ENCODE measurements around the gene SP140L.

DNA sequence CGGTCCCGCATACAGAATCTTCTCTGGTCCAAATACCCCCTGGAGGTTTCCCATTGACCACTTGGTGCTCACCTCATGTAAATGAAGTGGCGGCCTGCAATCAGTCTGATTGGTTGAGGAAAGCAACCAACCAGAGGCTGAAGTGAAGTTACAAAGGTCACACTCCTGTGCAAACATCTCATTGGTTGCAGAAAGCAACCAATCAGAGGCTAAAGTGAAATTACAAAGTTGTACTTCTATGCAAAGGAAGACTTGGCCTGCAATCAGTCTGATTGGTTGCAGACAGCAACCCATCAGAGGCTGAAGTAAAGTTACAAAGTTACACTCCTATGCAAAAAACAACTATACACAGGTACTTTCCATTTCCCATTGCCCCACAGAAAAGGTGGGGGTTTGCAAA is 86.5 kb downstream of the SP140L start:
- TF ChIP-seq POLR2A (IDR thresholded peaks at IDR 0.05; ENCODE audit: low read depth, low read length) (no peak), TAF1 (IDR thresholded peaks at IDR 0.05; ENCODE audit: borderline replicate concordance, low read depth, low read length) (no peak), POLR2AphosphoS5 (IDR thresholded peaks at IDR 0.05; ENCODE audit: low read depth, low read length) (no peak)

All from GM12892 (cell line).